HepG2 (cell line): ENCODE data around the gene MRFAP1L1. TPM values are rescaled to one million over a fixed set of nuclear protein-coding genes. Genes with fewer than 3 reads are reported as not detected.
A peak's percentile ranks its signal among the peaks of the same experiment; 100 is the strongest.

ENCODE experiments used
- ARHGAP35 ChIP-seq: sonication (generic); formaldehyde crosslinking; IDR thresholded peaks from 2 replicates; pipeline ENCODE4 v1.9.0; 2022; ENCODE audit warnings: mild to moderate bottlenecking, inconsistent platforms, moderate library complexity, missing genetic modification reagents, borderline replicate concordance
- ATM ChIP-seq: fragments of 450-650 bp; IDR thresholded peaks from 2 replicates; pipeline ENCODE4 v1.7.1; 2017; ENCODE audit warnings: mild to moderate bottlenecking, borderline replicate concordance
- ATRX ChIP-seq: sonication (generic); formaldehyde crosslinking; IDR thresholded peaks from 2 replicates; pipeline ENCODE4 v1.4.0; 2020; ENCODE audit warnings: missing genetic modification reagents, borderline replicate concordance
- CHD4 ChIP-seq: fragments of 200-600 bp; sonication (generic); IDR thresholded peaks from 2 replicates; pipeline ENCODE4 v1.7.0; 2017; ENCODE audit warnings: mild to moderate bottlenecking, low read length, borderline replicate concordance
- EED ChIP-seq: sonication (generic); formaldehyde crosslinking; IDR thresholded peaks from 2 replicates; pipeline ENCODE4 v1.5.0; 2020; ENCODE audit warnings: mild to moderate bottlenecking, missing genetic modification reagents
- KDM6A ChIP-seq: IDR thresholded peaks from 2 replicates; pipeline ENCODE4 v1.6.1; 2016; ENCODE audit warnings: low read depth
- MYC ChIP-seq: sonication (generic); formaldehyde crosslinking; IDR thresholded peaks from 2 replicates; pipeline ENCODE4 v1.9.0; 2021; ENCODE audit warnings: missing genetic modification reagents, borderline replicate concordance
- NKX3-1 ChIP-seq: sonication (generic); formaldehyde crosslinking; IDR thresholded peaks from 2 replicates; pipeline ENCODE4 v1.5.0; 2020; ENCODE audit warnings: missing genetic modification reagents
- RBFOX2 ChIP-seq: fragments of 200-400 bp; formaldehyde crosslinking; IDR thresholded peaks from 2 replicates; pipeline ENCODE4 v1.6.1; 2017; ENCODE audit warnings: low read depth, mild to moderate bottlenecking, low read length
- SMC3 ChIP-seq: IDR thresholded peaks from 2 replicates; pipeline ENCODE4 v1.6.1; 2011; ENCODE audit warnings: low read length, improper control_type of control experiment
- SMYD3 ChIP-seq: sonication (generic); formaldehyde crosslinking; IDR thresholded peaks from 2 replicates; pipeline ENCODE4 v1.8.1; 2023; ENCODE audit warnings: mild to moderate bottlenecking, missing genetic modification reagents
- TEF ChIP-seq: sonication (generic); formaldehyde crosslinking; IDR thresholded peaks from 2 replicates; pipeline ENCODE4 v1.5.0; 2020; ENCODE audit warnings: missing genetic modification reagents
- ZBTB2 ChIP-seq: sonication (generic); formaldehyde crosslinking; IDR thresholded peaks from 2 replicates; pipeline ENCODE4 v1.8.0; 2022; ENCODE audit warnings: low read depth, missing genetic modification reagents
- ZKSCAN1 ChIP-seq: fragments of 150-350 bp; IDR thresholded peaks from 2 replicates; pipeline ENCODE4 v1.6.1; 2014; ENCODE audit warnings: low read length
- ZNF143 ChIP-seq: sonication (generic); formaldehyde crosslinking; IDR thresholded peaks from 2 replicates; pipeline ENCODE4 v1.4.0; 2020; ENCODE audit warnings: missing genetic modification reagents
- ZNF318 ChIP-seq: sonication (generic); formaldehyde crosslinking; IDR thresholded peaks from 2 replicates; pipeline ENCODE4 v1.4.0; 2020; ENCODE audit warnings: mild to moderate bottlenecking, missing genetic modification reagents
- ZNF564 ChIP-seq: sonication (generic); formaldehyde crosslinking; IDR thresholded peaks from 2 replicates; pipeline ENCODE4 v1.8.1; 2023; ENCODE audit warnings: mild to moderate bottlenecking, missing genetic modification reagents
- ZNF589 ChIP-seq: sonication (generic); formaldehyde crosslinking; conservative IDR thresholded peaks from 2 replicates; pipeline ENCODE4 v1.8.0; 2022; ENCODE audit warnings: mild to moderate bottlenecking, moderate library complexity, missing genetic modification reagents
- ZNF652 ChIP-seq: IDR thresholded peaks from 2 replicates; pipeline ENCODE4 v1.6.1; 2016; ENCODE audit warnings: low read depth, borderline replicate concordance
- ZNF83 ChIP-seq: sonication (generic); formaldehyde crosslinking; IDR thresholded peaks from 2 replicates; pipeline ENCODE4 v1.4.0; 2020; ENCODE audit warnings: missing genetic modification reagents, mild to moderate bottlenecking, borderline replicate concordance
- polyA plus RNA-seq, 8 experiments: library from polyadenylated mRNA; depleted of rRNA in 3 of 8; stranded (reverse) in 7 of 8; unstranded in 1 of 8; fragments of >200 nt; fragmentation: Illumina TruSeq in 4 of 8; extraction: Trizol in 4 of 8; gene quantifications; 2 replicates each; pipeline versions ENCODE4 v1.2.1 to v1.2.3, GENCODE V29; 2011 to 2016; ENCODE audit warnings: low read depth in 4 of 8, missing spikeins in 1 of 8, mixed read lengths in 1 of 8; ENCODE audit not compliant: insufficient read depth in 1 of 8
- total RNA-seq, 5 experiments: library from RNA; depleted of rRNA; stranded (reverse); fragments of >200 nt; fragmentation: Illumina TruSeq; extraction: Trizol; gene quantifications; 2 replicates each; pipeline ENCODE4 v1.2.3, GENCODE V29; 2016; ENCODE audit warnings: low read depth in 1 of 5

The MRFAP1L1 gene
- total and polyA plus RNA-seq, 2 of the 13 experiments (the other 11 are each of a cell fraction or from before 2014, with no cell fraction given), result 44.8 to 76.6 TPM

- TF ChIP-seq ZNF589, result no peak
- TF ChIP-seq ATM, result no peak
- TF ChIP-seq SMC3, result peak; percentile 22; the same call in 1 of the 2 replicates
- peak; percentile 1; the same call in 1 of the 2 replicates for TF ChIP-seq ZNF143 (CRISPR knock-in tag)
- TF ChIP-seq ZKSCAN1, result no peak
- 0 out of 2 replicates have a peak, but pooled peaks have one; percentile 56 for TF ChIP-seq NKX3-1 (CRISPR knock-in tag)
- TF ChIP-seq MYC (CRISPR knock-in tag), result peak; percentile 81; the same call in 1 of the 2 replicates
- TF ChIP-seq ZBTB2 (CRISPR knock-in tag), result no peak
- no peak for TF ChIP-seq TEF
- TF ChIP-seq ZNF564 (CRISPR knock-in tag), result no peak
- TF ChIP-seq ZNF83 (CRISPR knock-in tag), result no peak; the same call in 1 of the 2 replicates
- no peak for TF ChIP-seq KDM6A (CRISPR knock-in tag)
- TF ChIP-seq ZNF652 (CRISPR knock-in tag), result 0 out of 2 replicates have a peak, but pooled peaks have one; percentile 17
- peak; percentile 87; the same call in 1 of the 2 replicates for TF ChIP-seq EED (CRISPR knock-in tag)
- peak; percentile 61 for TF ChIP-seq RBFOX2
- no peak for TF ChIP-seq CHD4
- TF ChIP-seq ARHGAP35 (CRISPR knock-in tag), result no peak
- 0 out of 2 replicates have a peak, but pooled peaks have one; percentile 83 for TF ChIP-seq SMYD3 (CRISPR knock-in tag)
- no peak for TF ChIP-seq ZNF318 (CRISPR knock-in tag)
- no peak for TF ChIP-seq ATRX
These were observed 16.2 kb downstream of the MRFAP1L1 start, which contains the start of gene S100P (continued) for GRCh38 chr4:6693231-6694176.
